ENCODE measurements around the gene TIMM23.
"Not testable (repeated sequence)": the region's sequence is repeated elsewhere in the genome, so short reads cannot be mapped to it uniquely, and the experiment has no call there.

TIMM23 gene, protein sequence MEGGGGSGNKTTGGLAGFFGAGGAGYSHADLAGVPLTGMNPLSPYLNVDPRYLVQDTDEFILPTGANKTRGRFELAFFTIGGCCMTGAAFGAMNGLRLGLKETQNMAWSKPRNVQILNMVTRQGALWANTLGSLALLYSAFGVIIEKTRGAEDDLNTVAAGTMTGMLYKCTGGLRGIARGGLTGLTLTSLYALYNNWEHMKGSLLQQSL

DNA sequence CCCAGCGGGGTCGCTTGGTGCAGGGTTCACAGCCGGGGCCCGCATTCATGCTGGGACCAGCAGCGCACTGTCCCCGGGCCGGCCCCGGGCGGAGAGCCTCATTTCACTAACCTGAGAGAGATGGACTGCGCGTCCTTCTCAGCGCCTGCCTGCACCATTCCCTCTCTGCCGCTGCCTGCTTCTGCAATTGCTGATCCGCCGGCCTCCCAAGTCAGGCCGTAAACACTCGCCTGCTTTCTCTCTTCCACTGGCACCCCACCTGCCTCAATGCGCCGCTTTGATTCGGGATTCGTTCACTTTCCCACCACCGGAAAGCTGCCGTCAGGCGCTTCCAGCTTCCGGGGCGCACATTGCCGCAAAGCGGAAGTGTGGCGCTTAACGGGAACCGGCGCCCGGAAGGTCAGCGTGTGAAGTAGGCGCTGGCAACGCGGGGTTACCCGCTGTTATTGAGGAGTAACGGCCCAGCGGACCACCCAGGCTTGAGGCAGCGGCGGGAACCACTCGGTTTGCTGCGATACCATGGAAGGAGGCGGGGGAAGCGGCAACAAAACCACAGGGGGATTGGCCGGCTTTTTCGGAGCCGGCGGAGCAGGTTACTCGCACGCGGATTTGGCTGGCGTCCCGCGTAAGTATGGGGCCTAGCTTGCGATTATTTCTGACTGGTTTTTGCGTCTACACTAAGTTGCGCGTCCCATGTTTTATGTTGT is at the start of gene TIMM23:
Gene TIMM23 (plus strand): TSS at position 384 of the 707 bp plus-strand sequence. CDS start 136 bp downstream, at position 520.
- DNase-seq, result peak; percentile 40 to 72

DNA sequence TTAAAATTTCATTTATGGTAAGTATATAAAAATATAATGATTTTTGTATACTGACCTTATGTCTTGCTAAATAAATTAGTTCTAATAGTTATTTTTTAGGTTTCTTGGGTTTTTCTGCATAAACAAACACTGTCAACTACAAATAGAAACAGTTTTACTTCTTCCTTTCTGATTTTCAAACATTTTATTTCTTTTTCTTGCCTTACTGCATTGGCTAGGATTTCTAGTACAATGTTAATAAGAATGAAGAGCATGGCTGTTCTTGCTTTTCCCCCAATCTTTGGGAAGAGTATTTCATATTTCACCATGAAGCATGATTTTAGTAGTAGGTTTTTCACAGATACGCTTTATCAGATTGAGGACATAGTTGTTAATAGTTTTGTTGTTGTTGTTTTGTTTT is 45.5 kb upstream of the TIMM23 start:
- not testable (repeated sequence) for DNase-seq

DNA sequence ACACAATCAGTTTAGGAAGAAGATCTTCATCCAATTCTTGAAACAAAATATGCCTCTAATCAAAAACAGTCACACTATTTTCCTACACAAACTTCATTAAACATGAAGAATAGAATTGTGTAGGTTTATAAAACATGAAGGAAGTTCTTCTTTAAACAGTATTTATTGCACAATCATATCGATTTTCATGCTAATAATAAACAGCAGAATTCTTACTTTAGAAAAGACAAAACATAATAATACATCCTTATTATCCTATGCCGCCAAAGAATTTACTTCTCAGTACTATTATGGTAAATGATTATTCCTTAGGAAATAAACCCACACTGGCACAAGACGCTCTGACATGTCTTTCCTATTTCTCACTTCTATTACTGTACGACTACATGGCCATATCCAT is 41.0 kb upstream of the TIMM23 start:
- DNase-seq, result not testable (repeated sequence)

DNA sequence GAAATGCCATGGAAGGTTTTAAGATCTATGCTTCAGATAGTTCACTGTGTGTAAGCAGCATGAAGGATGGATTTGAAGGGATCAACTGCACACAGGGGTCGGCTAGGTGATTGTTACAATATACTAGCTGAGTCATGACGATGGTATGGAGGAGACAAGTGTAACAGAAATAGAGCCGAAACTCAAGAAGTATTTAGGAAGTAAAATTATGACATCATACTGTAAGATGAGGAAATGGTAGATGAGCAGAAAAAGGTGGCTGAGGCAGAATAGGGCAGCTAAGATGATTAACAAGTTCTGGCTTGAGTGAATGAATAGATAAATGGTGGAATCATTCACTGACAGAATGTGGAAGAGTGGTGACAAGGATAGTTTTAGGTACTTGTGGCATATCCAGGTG is 37.5 kb upstream of the TIMM23 start:
- not testable (repeated sequence) for DNase-seq

DNA sequence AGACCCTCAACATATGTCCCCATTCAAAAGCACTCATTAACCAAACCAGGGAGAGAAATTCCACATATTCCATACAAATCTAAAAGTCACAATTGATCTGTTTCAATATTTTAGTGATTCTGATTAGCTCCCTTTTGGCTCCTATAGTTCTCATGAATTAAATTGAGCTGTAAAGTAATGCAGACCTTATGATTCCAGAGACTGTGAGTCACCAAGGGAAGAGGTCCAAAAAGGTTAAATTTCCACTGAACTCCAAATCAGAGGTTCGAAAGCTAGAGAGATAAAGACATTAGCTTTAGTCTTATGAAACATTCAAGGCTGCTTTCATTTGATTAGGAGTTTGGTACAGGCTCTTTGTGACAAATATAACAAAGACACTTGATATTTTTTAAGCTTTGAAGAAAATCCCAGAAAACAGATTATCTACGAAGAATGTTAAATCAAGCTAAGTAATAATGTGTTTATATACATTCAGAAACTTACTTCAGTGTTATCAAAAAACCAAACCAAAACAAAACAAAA is 33.1 kb upstream of the TIMM23 start:
- not testable (repeated sequence) for DNase-seq

DNA sequence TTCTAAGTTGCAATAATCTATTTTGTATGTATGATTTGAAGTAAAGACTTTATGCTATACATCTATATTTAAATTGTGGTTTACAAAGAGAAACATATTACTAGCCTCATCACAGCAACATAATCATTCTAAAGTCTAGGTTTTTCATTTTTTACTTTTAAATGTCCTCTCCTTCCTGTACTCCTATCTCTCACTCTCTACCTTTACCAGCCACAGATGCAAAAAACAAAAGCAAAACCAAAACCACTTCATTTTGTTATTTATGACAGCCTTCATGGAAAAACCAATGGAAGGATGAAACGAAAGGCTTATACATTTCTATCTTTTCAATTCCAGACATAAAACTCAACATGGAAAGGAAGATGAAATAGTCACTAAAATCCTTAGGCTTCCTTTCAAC is 31.1 kb upstream of the TIMM23 start:
- DNase-seq, result not testable (repeated sequence)

DNA sequence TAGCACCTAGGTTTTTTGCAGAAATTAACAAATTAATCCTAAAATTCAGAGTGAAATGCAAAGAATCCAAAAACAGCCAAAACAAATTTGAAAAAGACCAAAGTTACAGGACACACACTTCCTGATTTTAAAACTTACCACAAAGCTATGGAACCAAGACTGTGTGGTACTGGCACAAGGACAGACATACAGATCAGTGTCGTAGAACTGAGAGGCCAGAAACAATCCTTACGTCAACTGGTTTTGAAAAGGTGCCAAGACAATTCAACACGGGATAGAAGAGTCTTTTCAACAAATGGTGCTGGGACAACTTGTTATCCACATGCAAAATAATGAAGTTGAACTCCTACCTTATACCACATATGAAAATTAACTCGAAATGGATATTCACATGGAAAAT is 26.8 kb upstream of the TIMM23 start:
- DNase-seq, result not testable (repeated sequence)

DNA sequence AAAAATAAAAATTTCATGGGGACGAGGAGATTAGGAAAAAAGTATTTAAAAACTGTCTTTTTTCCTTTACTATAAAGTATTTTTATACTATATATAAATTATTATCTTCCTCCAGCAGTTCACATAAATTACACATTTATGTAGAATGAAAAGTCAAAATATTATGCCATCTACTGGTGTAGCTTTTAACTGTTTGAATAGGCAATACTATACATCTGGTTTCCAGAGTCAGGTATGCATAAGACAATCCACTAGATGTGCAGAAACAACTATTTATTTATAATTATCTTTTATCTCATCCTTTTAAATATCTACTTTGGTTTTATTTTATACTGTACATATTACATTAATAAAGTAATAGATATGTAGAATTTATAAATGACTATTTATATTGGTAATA is 24.9 kb upstream of the TIMM23 start:
- DNase-seq, result peak in 1 of 2 experiments; percentile 1

DNA sequence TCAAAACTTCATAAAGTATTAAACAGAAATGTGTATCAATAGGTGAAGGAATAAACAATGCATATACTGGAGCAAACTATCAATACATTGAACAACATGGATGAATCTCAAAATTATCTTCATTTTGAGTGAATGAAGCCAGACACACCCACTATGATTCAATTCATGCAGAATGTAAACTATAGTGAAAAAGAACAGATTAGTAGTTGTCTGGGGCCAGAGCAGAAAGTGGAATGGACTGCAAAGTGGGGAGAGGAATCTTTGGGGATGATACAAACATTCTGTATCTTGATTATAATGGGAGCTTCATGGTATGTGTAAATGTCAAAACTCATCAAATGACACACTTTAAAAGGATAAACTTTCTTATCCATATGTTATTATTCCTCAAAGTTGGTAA is 23.5 kb upstream of the TIMM23 start:
- DNase-seq, result not testable (repeated sequence)

DNA sequence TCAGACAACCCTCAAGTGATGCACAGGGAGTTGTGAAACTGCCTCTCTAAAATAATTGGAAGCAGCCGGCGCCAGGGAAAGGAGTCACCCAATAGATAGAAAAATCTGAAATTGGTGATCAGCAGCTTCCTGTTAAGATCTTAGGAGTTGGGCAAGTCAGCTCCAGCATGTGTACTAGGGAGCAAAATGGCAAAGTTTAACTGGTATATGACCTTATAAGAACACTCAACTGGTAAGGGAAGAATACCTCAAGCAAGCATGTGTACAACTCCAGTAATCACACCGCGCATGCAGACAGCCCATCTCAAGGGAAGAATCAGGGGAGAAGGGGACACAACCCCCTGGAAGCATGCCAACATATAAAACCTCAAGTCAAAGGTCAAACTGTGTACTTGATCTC is 17.9 kb upstream of the TIMM23 start:
- DNase-seq, result not testable (repeated sequence)

DNA sequence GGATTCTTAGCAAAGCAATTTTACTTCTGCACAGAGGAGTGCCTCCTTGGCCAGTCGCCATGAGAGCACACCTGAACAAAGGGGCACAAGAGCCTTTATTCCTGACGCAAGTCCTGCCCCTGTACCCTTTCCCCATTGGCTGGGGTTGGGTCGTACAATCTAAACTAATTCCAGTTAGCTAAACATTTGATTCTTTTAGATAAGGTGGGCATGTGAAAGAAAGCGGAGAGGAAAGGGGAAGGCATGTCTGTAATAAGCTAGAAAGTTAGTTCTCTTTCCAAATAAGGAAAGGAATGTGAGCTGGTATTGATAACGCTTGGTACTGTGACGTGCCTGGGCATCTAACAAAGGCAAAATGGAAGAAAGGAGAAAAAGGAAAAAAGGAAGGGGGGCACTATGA is 15.7 kb upstream of the TIMM23 start:
- not testable (repeated sequence) for DNase-seq

DNA sequence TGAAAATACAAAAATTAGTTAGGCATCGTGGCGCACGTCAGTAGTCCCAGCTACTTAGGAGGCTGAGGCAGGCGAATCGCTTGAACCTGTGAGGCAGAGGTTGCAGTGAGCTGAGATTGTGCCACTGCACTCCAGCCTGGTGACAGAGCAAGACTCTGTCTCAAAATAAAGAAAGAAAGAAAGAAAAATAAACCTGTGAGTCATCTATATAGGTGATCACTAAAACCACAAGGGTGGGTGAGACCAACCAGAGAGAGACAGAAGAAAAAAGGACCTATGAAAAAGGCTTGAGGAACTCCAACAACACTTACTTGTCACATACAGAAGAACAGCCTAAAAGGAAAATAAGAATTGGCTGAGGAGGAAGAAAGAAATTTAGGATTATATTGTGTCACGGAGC is 14.4 kb upstream of the TIMM23 start:
- DNase-seq, result not testable (repeated sequence)

DNA sequence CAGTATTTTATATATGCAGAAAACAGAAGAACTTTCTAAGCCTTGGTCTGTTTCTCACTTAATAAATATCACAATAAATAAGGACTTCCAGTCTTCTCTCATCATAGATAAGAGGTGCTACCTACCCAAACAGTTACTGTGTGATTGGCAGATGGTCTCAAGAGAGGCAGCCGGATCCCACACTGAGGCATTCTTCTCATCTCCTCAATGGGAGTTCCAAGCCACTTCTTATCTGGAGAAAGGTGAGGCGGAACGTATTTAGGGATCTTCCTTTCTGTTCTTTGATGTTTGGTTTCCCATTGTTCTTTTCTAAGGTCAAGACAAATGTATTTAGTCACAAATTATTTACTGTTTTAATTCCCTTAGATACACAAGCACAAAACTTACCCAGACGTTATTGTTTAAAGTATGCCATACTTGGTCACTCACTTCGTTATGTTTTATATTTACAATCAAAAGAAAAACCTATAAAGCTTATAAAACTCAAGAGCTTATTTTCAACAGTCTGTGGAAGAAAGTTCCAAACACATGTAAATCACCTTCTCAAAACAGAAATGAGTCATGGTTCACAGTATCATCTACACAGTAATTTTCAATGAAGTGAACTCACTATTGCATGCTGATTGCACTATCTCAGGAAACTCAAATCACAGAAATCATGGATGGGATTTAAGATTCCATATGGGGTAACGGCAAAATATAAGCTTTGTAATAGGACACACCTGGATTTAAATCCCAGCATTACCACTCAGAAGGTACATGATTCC is 9.4 kb upstream of the TIMM23 start:
- DNase-seq, result not testable (repeated sequence)

DNA sequence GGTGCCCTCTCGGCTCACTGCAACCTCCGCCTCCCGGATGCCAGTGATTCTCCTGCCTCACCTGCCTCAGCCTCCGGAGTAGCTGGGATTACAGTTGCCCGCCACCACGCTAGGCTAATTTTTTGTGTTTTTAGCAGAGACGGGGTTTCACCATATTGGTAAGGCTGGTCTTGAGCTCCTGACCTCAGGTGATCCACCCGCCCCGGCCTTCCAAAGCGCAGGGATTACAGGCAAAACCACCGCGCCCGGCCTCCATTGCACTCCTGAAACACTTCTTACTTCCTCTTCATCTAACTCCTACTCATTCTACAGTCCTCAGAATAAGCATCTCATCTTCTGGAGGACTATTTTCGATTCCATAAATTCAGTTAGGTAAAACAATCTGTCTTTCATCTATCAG is 1.3 kb upstream of the TIMM23 start:
- DNase-seq, result not testable (repeated sequence)

DNA sequence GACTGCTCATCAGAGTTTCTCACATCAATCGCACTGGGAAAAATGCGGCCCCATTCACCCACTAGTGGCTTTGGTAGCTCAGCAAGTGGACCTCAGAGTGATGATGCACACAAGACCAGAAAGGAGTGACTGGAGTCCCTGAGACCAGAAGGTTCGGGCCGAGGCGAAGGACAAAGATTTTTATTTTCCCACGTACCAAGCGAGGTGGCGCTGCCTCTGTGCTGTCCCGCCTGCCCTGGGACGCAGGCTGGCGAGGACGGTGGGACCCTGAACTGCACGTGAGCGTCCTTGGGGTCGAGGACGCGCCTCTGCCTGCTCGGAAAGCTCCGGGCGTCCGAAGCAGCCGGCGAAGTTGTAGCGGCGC is 565 bp upstream of the TIMM23 start:
- not testable (repeated sequence) for DNase-seq

DNA sequence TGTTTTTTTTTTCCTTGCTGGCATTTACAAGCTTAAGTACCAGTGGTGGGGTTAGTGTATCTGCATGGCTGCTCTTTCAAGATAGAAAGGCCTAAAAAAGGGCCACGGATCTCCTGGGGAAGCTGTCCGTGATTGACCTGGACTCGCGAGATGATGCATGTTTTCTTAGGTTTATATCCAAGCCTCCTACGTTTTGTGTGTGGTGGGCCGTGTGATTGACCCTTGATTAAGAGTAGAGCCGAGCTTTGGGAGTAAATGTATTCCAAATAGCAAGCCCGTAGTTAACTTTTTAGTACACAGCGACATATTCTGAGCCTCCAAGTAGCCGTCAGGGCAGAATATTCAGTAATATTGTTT is 502 bp downstream of the TIMM23 start:
- not testable (repeated sequence) for DNase-seq

DNA sequence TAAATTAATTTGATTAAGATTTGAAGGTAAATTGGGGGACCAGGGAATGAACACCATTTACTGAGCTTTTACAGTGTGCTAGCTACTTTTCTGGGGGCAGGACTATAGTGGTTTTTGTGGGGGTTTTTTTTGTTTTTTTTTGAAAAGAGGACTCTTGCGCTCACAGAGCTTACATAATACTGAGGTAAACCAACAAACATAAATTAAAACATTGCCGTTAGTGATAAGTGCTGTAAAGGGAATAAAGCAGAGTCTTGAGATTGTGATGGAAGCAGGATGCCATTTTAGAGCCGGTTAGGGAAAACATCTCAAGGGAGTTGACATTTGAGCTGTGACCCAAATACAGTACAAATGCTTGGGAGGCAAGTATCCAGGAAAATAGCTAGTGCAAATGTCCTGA is 1.8 kb downstream of the TIMM23 start:
- not testable (repeated sequence) for DNase-seq

DNA sequence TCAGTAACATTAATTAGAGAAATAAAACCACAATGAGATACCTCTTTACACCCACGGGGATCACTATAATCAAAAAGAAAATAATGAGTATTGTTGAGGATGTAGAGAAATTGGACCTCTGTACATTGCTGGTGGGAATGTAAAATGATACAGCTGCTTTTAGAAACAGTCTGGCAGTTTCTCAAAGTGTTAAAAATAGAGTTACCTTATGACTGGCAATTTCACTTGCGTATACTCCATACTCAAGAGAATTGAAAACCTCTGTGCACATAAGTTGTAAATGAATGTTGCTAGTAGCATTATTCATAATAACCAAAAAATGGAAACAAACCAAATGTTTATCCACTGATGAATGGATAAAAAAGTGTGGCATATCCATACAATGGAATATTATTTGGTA is 6.3 kb downstream of the TIMM23 start:
- not testable (repeated sequence) for DNase-seq

DNA sequence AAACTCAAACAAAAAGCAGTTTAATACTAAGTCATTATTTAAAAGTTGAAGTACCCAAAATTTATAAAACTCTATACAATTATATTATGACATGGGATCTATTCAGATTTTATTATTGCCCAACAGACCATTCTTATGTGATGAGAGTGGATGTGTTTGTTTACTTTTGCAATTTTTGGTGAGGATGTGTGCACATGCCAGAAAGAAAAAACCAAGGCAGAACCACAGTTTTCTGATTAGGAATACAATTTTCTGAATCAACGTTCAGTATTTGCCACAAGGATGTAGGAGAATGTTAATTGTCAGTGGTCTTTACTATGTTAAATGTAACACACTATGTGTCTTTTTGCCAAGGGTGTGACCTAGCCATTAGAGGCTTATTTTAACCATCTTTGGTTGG is 9.1 kb downstream of the TIMM23 start:
- DNase-seq, result not testable (repeated sequence)

DNA sequence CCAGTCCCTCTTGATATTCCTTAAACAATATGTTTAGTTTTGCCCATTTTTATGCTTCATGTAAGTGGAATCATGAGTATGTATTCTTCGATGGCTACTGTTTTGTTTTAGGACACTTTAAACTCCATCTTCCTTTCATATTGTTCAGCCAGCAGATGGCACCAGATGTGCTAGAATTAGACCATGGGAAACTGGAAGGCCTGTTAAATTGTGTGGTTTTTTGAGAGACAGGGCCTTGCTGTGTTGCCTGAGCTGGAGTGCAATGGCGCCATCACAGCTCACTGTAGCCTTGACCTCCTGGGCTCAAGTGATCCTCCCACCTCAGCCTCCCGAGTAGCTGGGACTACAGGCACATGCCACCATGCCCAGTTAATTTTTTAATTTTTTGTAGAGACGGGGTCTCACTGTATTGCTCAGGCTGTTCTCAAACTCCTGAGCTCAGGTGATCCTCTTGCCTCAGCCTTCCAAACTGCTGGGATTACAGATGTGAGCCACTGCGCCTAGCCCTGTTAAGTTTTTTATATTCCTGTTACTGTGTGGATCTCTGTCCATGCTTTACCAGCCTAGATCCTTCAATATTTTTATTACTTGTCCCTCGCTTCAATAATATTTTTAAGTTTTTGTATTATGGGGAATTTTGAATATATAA is 11.4 kb downstream of the TIMM23 start:
- peak; percentile 21 to 61 for DNase-seq

DNA sequence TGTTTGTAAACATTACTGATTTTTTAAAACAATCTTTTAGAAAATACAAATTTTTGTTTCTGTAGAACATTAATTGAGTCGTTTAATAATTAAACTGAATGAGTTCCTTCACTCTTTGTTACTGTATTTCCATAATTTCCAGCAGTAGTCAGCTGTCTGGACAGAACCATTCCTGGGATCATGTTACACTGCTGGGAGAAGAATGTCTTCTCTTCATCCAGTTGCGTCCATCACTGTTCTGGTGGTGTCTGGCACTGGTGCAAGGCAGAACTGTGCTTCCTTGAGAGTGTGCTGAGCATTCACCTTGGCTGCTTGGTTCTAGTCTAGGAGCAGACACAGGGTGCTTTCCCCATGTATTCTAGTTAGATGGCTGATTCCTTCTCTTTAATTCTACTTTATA is 12.2 kb downstream of the TIMM23 start:
- DNase-seq, result not testable (repeated sequence)

DNA sequence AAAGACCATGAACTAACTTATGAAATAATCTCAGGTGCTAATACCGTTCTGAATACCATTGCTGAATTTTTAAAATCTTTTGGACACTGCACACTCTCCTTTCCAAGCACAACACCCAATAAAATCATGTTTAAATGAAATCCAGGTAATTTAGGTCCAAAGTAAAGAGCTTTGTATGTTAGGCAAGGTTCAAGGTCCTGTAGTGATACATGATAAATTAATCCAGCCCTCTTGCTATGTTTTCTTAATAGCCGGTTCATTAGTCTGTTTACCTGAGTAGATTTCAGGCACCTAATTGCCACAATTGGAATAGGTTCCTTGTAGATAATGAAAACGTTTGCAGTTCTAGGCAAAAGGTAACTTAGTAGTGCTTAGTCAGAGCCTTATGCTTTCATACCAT is 13.3 kb downstream of the TIMM23 start:
- not testable (repeated sequence) for DNase-seq

DNA sequence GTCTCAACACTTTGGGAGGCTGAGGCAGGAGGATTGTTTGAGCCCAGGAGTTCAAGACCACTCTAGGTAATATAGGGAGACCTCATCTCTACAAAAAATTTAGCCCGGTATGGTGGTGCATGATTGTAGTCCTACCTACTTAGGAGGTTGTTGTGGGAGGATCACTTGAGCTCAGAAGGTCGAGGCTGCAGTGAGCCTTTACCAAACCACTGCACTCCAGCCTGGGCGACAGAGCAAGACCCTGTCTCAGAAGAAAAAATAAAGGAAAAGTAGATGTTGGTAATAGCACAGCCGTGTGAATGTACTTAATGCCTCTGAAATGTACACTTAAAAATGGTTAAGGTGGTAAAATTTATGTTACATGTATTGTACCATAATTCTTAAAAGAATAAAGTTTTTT is 25.3 kb downstream of the TIMM23 start:
- no peak for DNase-seq

All from AML-193 (cell line).